ENCODE results near the gene CATSPERB.
"Not testable (repeated sequence)": the region's sequence is repeated elsewhere in the genome, so short reads cannot be mapped to it uniquely, and the experiment has no call there.

The CATSPERB gene

DNA sequence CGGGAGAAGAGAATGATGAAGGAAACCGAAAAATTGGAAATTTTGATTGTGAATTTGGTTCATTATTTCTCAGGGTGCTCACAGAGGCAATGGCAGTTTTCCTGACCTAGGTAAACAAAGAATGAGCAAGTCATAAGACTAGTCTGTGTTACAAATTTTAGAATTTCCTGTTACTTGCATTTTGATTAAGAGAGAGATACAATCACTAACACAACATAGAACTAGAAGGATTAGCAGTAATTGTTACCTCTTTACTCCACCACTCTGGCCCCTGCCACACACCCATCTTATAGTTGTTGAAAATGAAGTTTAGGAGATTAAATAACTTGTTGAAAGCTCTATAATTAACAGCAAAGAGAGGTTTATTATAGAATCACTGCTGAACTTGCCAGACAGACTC is 62.0 kb downstream of the CATSPERB start:
- no peak for DNase-seq

DNA sequence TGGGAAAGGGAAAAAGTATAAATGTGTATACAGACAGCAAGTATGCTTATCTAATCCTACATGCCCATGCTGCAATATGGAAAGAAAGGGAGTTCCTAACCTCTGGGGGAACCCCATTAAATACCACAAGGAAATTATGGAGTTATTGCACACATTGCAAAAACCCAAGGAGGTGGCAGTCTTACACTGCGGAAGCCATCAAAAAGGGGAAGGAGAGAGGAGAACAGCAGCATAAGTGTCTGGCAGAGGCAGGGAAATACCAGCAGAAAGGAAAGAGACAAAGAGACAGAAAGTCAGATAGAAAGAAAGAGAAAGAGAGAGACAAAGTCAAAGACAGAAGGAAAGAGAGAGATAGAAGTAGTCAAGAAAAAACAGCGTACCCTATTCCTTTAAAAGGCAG is 64.8 kb downstream of the CATSPERB start:
- not testable (repeated sequence) for DNase-seq

DNA sequence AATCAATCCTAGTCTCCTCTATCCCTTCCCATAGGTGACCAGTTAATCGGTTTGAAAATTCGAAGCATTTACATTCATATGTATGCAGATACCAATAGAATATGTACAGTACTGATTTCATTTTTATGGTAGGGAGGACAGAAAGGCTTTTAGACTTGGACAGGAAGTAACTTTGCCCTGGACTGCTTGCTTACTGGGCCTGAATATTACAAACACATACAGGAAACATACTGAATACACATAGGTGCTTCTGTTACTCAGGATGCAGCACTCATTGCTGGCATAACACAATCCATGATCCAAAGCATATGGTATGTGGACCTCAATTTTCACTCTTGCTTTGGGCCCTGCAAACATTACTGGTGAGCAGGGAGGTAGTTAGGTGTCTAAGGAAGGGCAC is 71.1 kb downstream of the CATSPERB start:
- DNase-seq: no peak

DNA sequence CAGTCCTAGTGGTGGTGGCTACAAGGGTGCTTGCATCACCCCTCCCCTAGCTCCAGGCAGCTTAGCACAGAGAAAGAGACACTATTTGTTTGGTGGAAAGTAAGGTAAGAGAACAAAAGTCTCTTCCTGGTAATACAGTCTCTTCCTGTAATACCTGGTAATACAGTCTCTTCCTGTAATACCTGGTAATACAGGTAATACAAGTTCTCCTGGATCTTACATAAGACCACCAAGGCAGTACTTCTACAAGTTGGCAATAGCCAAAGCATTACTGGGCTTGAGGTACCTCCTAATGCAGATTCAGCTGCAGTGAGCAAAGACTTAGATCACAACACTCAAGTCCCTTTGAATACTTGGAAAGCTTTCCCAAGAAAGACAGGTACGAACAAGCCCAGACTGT is 77.0 kb downstream of the CATSPERB start:
- DNase-seq: no peak

DNA sequence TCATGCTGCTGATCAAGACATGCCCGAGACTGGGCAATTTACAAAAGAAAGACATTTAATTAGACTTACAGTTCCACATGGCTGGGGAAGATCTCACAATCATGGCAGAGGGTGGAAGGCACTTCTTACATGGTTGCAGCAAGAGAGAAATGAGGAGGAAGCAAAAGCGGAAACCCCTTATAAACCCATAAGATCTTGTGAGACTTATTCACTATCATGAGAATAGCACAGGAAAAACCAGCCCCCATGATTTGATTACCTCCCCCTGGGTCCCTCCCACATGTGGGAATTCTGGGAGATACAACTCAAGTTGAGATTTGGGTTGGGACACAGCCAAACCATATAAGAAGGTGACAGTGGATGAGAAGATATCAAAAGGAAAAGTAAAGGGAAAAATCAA is 78.4 kb downstream of the CATSPERB start:
- DNase-seq: no peak

DNA sequence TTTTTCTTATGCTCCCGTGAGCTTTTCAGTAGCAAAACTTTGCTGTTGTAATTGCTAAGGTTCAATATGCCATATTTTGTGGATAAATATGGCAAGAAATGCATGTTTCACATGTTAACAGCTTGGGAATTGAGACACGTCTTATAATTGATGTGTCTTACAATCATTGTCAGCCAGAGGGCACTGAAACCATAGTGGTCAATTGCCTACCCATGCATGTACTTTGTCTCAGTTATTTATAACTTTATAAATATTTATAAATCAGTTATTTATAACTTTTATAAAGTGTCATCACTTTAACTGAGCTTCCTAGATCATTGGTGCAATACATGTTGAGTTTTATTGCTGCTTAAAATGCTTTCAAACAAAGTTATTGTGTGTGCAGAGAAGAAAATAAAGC is 82.0 kb downstream of the CATSPERB start:
- DNase-seq: no peak

DNA sequence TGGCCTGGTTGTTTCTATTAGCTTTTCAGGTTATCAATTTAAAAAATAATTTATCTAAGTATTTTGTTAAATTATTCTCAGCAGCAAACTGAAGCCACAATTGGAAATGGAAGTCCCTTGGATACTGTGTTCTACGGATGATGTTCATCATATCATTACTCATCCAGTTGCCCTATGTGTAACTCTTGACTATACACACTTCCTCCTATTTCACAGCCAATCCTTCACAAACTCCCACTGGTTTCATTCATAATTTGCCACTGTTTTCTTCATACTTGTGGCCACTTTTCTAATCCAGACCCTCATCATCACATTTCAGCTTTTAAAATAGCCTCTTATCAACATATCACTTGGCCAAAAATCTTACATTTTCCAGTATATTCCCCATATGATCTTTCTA is 84.0 kb downstream of the CATSPERB start:
- no peak for DNase-seq

DNA sequence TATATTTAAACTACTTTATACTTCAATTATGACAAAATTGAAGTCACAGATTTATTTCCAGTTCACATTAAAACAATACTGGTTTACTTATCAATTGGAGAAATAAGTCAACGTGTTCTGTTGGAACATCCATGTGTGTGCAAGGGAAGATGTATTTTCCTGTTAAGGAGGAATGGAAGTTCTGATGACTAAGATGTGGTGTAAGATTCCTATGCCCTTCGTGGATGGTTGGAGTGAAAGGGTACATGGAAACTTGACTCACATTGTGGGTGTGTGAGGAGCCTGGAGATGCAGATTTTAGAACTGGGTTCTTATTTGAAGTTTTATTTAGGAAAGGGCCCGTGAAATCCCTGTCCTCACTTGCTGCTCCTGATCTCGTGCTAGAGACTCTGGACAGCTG is 95.3 kb downstream of the CATSPERB start:
- DNase-seq: no peak

DNA sequence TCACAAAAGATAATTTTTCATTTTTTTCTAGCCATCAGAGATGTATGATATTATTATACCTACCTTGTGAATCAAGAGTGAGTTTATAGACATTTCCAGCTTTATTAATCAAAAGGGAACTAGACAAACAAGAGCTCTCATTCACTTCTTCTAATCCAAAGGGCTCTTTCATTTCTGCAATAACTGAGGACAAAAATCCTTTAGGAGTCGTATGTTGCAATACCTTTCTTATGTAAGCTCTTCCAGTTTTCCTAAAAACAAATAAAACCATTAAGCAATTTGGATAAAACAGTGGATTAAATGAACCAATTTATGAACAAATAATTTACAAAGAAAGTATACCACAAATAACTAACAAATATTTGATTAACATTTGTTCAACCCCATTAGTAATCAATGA is 107.1 kb downstream of the CATSPERB start:
- no peak for DNase-seq

DNA sequence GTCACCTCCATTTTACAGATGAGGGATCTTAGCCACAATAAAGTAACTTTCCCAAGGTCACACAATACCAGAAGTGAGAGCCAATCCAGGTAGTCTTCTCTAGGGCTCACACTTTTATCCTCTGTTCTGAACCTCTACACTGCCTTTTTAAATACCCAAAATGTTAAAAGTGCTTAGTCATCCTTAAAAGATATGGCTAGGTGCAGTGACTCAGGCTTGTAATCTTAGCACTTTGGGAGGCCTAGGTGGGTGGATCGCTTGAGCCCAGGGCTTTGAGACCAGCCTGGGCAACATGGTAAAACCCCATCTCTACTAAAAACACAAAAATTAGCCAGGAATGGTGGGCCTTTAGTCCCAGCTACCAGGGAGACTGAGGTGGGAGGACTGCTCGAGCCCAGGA is 117.7 kb downstream of the CATSPERB start:
- DNase-seq: no peak

DNA sequence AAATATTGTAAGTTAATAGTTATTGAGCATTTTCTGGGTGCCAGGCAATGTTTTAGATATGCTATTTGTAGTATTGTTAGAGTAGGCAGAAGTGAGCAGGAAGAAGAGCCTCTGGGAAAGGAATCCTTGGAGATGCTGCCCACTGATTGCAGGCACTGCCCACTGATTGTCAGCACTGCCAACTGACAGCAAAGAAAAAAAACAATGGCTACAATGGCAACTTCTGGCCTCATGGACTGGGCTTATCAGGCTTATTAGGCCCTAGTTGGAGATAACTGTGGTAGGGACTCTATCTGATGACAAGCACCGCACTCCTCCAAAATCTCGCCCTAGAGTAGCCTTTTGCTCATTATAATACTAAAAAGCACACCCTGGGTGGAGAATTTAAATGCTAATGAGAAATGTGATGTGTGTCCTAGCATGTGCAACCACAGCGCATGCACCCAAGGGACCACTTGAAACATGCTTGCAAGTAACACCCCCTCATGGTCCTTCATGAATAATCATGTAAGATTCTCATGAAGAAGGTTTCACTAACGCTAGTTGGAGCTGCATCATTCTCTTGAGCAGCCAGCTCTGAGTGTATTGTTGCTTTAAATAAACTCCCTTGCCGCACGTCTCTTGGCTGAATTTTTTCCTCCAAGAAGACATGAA is 118.3 kb downstream of the CATSPERB start:
- DNase-seq: no peak

DNA sequence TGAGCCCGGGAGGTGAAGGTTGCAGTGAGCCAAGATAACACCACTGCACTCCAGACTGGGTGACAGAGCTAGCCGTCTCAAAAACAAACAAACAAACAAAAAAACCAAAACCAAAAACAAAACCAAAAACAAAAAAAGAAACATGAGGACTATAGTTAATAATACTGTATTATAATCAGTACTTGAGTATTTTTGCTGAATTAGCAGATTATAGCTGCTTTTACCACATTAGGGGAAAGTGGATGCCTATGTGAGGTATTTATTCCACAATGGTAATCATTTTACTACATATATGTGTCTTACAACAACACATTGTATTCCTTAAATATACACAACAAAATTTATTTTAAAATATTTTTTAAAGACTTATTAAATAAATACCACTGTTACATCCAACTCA is 120.4 kb downstream of the CATSPERB start:
- no peak for DNase-seq

DNA sequence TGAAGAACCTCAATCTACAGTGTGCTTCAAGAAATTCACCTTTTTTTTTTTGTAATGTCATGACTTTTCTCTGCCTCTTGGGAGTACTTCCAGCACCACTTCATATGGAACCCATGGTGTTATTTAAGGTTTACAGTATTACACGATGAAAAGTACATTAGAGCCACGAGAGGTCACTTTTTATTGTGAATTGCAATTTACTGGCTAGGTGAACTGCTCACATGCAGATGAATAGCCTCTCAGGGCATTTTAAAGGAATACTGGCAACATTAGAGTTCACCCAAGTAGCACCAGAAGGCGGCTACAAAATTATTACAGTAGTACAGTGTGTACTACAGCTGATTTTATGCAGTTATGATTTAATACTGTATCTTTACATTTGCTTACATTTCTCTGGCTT is 122.7 kb downstream of the CATSPERB start:
- DNase-seq: no peak

DNA sequence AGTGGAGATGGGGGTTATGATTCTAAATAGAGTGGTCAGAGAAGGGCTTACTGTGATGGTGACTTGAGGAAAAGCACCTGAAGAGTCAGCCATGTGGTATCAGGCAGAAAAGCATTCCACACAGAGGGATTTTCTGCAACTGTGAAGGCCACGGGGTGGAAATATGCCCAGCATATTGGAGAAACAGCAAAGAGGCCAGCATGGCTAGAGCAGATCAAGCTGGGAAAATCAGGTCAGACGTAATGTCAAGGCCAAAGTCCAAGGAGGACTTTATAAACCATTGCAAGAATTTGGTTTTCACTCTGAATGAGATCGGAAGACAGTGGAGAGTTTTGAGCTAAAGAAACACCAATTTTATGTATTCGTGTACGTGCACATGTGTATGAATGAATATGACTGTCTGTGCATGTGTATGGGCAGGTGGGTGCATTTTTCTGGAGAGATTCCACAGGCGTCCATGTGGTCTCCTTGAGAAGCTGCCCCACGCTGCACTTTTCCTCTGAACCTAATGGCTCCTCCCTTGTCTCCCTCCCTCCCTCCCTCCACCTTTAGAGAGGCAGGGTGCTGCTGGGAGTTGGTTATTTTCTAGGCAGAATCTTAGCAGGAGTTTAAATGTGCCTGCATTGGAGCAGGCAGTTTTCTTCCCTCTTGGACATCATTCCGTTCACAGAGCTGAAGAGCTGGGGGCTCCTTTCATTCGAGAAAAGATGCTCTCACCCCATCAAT is 124.4 kb downstream of the CATSPERB start:
- no peak for DNase-seq

DNA sequence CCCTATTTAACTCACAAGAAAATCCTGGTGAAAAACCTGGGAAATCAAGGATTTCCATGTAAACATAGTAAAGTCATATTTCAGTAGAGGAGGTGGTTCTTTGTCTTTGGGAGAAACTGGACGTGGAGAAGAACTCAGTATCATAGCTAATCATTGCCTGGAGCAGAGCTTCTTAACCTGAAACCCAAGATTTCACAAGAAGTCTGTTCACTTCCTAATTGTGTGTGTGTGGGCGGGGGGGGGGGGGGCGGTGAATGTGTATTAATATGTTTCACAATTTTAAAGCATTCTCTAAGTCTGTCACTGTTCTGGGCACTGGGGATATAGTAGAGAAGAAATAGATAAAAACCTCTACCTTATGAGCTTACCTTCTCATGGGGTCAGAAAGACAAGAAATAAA is 125.0 kb downstream of the CATSPERB start:
- DNase-seq: no peak

DNA sequence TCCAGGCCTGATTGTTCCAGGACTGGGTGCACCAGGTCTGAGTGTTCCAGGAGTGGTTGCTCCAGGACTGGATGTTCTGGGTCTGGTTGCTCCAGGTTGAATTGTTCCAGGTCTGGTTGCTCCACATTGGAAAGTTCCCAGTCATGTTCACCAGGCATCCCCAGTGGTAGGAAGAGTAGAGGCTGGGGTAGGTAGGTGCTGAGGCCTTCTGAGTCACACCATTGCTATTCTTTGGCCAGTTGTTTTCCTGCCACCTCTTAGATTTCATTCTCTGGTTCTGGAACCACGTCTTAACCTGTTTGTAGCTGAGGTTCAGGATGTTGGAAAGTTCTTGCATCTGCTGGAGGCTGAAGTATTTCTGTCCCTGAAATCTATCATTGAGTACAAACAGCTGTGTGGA is 127.3 kb downstream of the CATSPERB start:
- DNase-seq: not testable (repeated sequence)

DNA sequence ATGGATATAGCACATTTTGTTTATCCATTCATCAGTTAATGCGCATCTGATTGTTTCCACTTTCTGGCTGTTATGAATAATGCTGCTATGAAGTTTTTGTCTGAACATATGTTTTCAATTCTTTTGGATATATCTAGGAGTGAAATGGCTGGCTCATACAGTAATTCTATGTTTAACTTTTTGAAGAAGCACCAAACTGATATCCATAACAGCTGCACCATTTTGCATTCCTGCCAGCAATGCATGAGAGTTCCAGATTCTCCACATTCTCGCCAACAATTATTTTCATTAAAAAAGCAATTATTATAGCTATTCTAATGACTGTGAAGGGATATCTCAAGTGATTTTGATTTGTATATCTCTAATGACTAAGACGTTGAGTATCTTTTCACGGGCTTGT is 131.9 kb downstream of the CATSPERB start:
- DNase-seq: no peak

DNA sequence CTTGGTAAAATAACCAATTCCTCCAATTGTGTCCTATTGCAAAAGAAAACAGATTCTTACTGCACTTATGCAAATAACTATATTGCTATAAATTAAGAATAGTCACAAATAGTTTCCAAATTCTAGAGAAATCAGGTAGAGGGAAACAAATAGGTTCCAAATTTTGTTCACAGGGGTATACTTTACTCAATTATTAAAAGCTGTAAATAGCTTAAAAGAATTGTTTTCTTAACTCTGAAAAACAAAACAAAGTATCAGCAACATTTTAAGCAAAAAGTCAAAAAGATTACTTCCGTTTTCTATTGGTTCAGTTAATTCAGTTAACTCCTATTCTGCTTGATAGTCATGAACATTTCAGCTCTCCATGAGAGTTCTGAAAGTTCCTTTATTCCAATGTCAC is 136.2 kb downstream of the CATSPERB start:
- no peak for DNase-seq

DNA sequence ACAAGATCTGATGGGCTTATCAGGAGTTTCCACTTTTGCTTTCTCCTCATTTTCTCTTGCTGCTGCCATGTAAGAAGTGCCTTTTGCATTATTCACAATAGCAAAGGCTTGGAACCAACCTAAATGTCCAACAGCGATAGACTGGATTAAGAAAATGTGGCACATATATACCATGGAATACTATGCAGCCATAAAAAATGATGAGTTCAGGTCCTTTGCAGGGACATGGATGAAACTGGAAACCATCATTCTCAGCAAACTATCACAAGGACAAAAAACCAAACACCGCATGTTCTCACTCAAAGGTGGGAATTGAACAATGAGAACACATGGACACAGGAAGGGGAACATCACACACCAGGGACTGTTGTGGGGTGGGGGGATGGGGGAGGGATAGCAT is 137.9 kb downstream of the CATSPERB start:
- not testable (repeated sequence) for DNase-seq

DNA sequence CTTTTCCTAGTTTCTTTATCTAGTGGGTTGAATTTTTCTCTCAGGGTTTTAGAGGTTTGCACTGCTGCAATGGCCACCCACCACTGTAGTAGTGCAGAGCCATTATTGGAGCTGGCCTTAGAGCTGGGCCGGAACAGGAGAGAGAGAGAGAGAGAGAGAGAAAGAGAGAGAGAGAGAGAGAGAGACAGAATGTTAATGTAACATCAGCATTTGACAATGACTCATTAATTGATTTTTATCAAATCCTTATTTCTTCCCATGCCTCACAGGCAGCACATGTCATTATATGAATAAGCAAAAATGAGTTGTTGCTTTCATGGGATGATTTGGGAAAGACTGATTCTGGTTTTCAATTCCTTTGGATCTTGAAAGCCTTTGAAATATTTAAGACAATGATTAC is 145.5 kb downstream of the CATSPERB start:
- DNase-seq: no peak

DNA sequence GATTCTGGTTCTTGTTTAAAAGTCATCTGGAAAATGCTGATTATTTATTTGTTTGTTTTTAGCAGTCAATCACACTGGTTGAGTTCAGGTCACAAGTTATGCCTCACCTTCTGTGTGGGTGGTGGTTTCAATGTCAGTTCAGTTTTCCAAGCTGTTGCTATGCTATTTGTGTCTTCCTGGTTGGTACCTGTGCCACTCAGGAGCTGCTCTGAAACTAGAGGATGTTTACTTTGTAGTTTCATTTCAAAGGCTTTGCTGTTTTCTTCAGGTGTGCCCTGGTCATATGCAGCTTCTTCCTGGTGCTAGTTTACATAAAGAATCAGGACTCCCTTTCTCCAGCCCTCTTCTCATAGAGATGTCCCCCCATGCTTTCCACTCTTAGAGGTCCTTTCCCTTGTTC is 146.0 kb downstream of the CATSPERB start:
- no peak for DNase-seq

DNA sequence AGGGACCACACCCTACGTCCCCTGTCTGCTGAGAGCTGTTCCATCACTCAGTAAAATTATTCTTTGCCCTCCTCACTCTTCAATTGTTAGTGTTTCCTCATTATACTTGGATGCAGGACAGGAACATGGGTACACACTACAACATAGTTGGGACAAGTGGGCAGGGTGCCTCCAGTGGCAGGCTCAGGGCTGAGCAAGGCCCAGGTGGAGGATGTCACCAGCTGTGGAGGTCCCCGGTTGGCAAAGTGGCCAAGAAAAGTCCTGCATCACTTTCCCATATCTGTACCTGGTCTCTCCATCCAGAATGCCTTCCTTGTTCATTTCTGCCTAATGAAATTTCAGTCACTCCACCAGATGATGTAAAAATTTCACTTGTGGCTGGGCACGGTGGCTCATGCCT is 149.1 kb downstream of the CATSPERB start:
- no peak for DNase-seq

DNA sequence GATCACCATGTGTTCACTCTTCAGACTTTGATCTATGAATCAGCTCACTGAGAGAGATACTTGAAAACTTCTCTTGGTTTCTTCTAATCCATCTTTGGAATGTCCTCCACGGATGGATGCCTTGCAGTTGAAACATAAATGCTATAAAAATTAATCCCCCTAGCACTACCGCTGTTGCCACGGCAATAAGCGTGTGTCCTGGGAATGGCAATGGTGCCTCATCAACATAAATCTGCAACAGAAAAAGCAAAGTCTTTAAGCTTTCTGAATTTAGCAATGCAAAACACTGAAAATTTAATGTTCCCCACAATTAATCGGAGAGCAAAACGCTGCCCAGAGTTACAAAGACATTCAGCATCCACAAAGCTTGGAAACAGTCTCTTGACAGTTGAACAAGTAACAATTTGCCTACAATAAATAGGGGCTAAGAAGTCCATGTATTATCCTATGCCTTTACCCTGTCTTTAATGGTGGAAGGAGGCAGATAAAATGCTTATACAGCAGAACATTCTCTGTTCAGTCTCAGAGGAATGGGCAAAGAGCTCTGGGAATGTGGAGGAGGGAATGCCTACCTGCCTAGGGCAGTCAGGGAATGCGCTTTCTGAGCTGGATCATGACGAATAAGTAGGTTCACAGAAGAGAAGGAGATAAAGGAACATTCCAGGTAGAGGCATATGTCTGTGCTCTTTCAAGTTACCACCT is 150.9 kb downstream of the CATSPERB start:
- no peak for DNase-seq

DNA sequence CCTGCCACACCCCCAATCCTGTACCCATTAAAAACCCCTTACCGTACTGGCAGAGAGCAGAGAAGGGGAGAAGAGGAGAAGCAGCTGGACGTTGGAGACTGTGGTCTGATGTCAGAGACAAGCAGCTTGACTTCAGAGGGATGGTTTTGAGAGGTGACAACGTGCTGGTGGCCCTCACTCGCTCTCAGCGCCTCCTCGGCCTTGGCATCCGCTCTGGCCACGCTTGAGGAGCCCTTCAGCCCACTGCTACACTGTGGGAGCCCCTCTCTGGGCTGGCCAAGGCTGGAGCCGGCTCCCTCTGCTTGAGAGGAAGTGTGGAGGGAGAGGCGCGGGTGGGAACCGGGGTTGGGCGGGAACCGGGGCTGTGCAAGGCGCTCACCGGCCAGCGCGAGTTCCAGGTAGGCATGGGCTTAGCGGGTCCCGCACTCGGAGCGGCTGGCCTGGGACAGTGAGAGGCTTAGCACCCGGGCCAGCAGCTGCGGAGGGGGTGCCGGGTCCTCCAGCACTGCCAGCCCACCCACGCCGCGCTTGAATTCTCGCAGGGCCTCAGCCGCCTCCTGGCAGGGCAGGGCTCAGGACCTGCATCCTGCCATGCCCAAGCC is 154.2 kb downstream of the CATSPERB start:
- DNase-seq: no peak
